SU-DHL-6 (cell line): ENCODE results near the gene C10orf62.

Experiments used
- H2AFZ ChIP-seq: fragments of 200-600 bp; sonication (generic); 2 replicates; pipeline ENCODE4 v1.6.1; 2014; ENCODE audit warnings: low read depth, mild to moderate bottlenecking, moderate library complexity, mixed read lengths, antibody characterized with exemption, low read length; ENCODE audit not compliant: severe bottlenecking
- H3F3A ChIP-seq: fragments of 200-600 bp; shearing (Covaris generic); 2 replicates; pipeline ENCODE4 v1.6.0; 2016; ENCODE audit warnings: antibody characterized with exemption, mild to moderate bottlenecking; ENCODE audit not compliant: insufficient read depth
- H3K27ac ChIP-seq: fragments of 200-600 bp; sonication (generic); 2 replicates; pipeline ENCODE4 v1.5.1; 2016; ENCODE audit warnings: low read depth, mild to moderate bottlenecking, low read length, moderate library complexity, mixed read lengths
- H3K27me3 ChIP-seq: fragments of 200-600 bp; sonication (generic), shearing (Covaris generic); 2 replicates; pipeline ENCODE4 v1.6.0; 2014; ENCODE audit warnings: mild to moderate bottlenecking, low read length
- H3K36me3 ChIP-seq: fragments of 200-600 bp; sonication (generic); 2 replicates; pipeline ENCODE4 v1.6.1; 2014; ENCODE audit warnings: mild to moderate bottlenecking, low read length, mixed read lengths
- H3K4me2 ChIP-seq: fragments of 300-600, 200-600 bp; shearing (Covaris generic), sonication (generic); 2 replicates; pipeline ENCODE4 v1.6.0; 2014; ENCODE audit warnings: low read length, low read depth, mild to moderate bottlenecking; ENCODE audit not compliant: poor library complexity, severe bottlenecking
- H3K4me3 ChIP-seq: fragments of 200-600 bp; sonication (generic); 2 replicates; pipeline ENCODE4 v1.5.1; 2014; ENCODE audit warnings: antibody characterized with exemption, low read length, mild to moderate bottlenecking, mixed read lengths; ENCODE audit not compliant: insufficient read depth, poor library complexity, severe bottlenecking
- H3K79me2 ChIP-seq: fragments of 200-600 bp; sonication (generic); 2 replicates; pipeline ENCODE4 v1.6.1; 2014; ENCODE audit warnings: mild to moderate bottlenecking, low read length, moderate library complexity; ENCODE audit not compliant: insufficient read depth
- H3K9ac ChIP-seq: fragments of 200-600 bp; sonication (generic); 2 replicates; pipeline ENCODE4 v1.7.0; 2014; ENCODE audit warnings: mild to moderate bottlenecking, low read length
- H3K9me2 ChIP-seq: fragments of 200-600 bp; sonication (generic); replicated peaks from 2 replicates; pipeline ENCODE4 v1.6.1; 2014; ENCODE audit warnings: low read length; ENCODE audit not compliant: insufficient read depth
- H3K9me3 ChIP-seq: fragments of 200-600 bp; sonication (generic); 2 replicates; pipeline ENCODE4 v1.6.1; 2014; ENCODE audit warnings: low read length, mixed read lengths; ENCODE audit not compliant: insufficient read depth
- H4K20me1 ChIP-seq: fragments of 200-600 bp; sonication (generic); 2 replicates; pipeline ENCODE4 v1.6.1; 2014; ENCODE audit warnings: low read depth, mild to moderate bottlenecking, antibody characterized with exemption, low read length, moderate library complexity, mixed read lengths
- CTCF ChIP-seq: fragments of 200-600 bp; sonication (generic); IDR thresholded peaks from one replicate; pipeline ENCODE4 v1.5.1; 2017; ENCODE audit warnings: antibody characterized with exemption, mild to moderate bottlenecking, low read length, moderate library complexity; ENCODE audit not compliant: insufficient read depth, poor library complexity, severe bottlenecking
- EZH2phosphoT487 ChIP-seq: fragments of 200-600 bp; sonication (generic), shearing (Covaris generic); conservative IDR thresholded peaks from 2 replicates; pipeline ENCODE4 v1.6.1; 2018; ENCODE audit warnings: mild to moderate bottlenecking, antibody characterized with exemption, low read length, moderate library complexity, mixed read lengths

C10orf62 gene

DNA sequence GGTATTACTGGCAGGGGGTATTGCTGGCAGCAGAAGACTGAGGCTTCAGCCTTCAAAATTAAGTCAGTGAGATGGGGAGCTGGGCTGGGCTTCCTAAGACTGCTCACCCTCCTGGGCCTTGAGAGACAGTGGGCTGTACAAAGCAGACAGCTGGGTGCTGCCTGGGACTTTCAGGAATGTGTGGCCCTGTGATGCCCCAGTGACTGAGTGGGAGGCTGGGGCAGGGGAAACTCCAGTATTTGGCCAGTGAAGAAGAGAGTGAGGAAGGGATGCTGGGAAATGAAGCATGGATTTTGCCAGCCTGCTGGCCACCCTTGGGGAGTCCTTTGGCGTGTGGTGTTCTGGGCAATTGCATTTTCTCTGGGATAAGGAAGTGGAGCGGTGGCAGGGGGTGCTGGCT is 16.5 kb upstream of the C10orf62 start:
- Histone ChIP-seq H3K9me2 (no peaks in the 10 kb centered on the region), H3K27me3 (no peaks in the 10 kb centered on the region), H4K20me1 (no peaks in the 10 kb centered on the region), H3F3A (no peaks in the 10 kb centered on the region), H3K9ac (no peak overlapping the region), H3K79me2 (no peaks in the 10 kb centered on the region), H3K27ac (no peak overlapping the region), H3K4me2 (no peak overlapping the region), H3K4me3 (no peak overlapping the region), H3K36me3 (no peaks in the 10 kb centered on the region), H3K9me3 (no peaks in the 10 kb centered on the region), H2AFZ (no peak overlapping the region)
- no peak for TF ChIP-seq EZH2phosphoT487
- no peak for TF ChIP-seq CTCF

GRCh38 chr10:97573672-97574071 is 15.8 kb upstream of the C10orf62 start:
- no peak overlapping the region for H3K4me2 ChIP-seq
- H2AFZ ChIP-seq: no peak overlapping the region
- H3K9ac ChIP-seq: no peak overlapping the region
- H4K20me1 ChIP-seq: no peaks in the 10 kb centered on the region
- TF ChIP-seq CTCF: no peak
- TF ChIP-seq EZH2phosphoT487: no peak
- no peak overlapping the region for H3K4me3 ChIP-seq
- no peaks in the 10 kb centered on the region for H3K9me2 ChIP-seq
- H3K36me3 ChIP-seq: no peaks in the 10 kb centered on the region
- H3K9me3 ChIP-seq: no peaks in the 10 kb centered on the region
- no peak overlapping the region for H3K27ac ChIP-seq
- no peaks in the 10 kb centered on the region for H3K79me2 ChIP-seq
- H3F3A ChIP-seq: no peaks in the 10 kb centered on the region
- no peaks in the 10 kb centered on the region for H3K27me3 ChIP-seq

GRCh38 chr10:97574374-97575126 is 15.0 kb upstream of the C10orf62 start:
- Histone ChIP-seq H2AFZ (no peak overlapping the region), H3K9me3 (no peaks in the 10 kb centered on the region), H3K79me2 (no peaks in the 10 kb centered on the region), H3K4me2 (no peak overlapping the region), H3F3A (no peaks in the 10 kb centered on the region), H3K9me2 (no peaks in the 10 kb centered on the region), H4K20me1 (no peaks in the 10 kb centered on the region), H3K27me3 (no peaks in the 10 kb centered on the region), H3K36me3 (no peaks in the 10 kb centered on the region), H3K27ac (no peak overlapping the region), H3K4me3 (no peak overlapping the region), H3K9ac (no peak overlapping the region)
- TF ChIP-seq EZH2phosphoT487 (no peak), CTCF (no peak)
